PC-3 (cell line): ENCODE results near the gene RAI2. TPM values are rescaled to one million over a fixed set of nuclear protein-coding genes. Genes with fewer than 3 reads are reported as not detected.

ENCODE experiments used
- ATAC-seq: fragments of 200-7000 bp; cut with Tn5 transposase; 2 replicates; pipeline ENCODE4 v1.9.1; 2020; ENCODE audit warnings: mild to moderate bottlenecking, moderate library complexity
- BruUV-seq: library from RNA; stranded (reverse); fragments of 400-500 nt; replicated peaks from 2 replicates; lab custom pipeline; 2021; lab: Mats Ljungman, UMichigan
- CTCF ChIA-PET: fragments of 300-600 bp; sonication (Branson Sonifier 250); formaldehyde crosslinking; loops from one replicate; lab custom pipeline; 2022; ENCODE audit warnings: antibody characterized with exemption; lab: Charles Lee
- POLR2A ChIA-PET: fragments of 300-600 bp; sonication (Branson Sonifier 250); formaldehyde crosslinking; loops from one replicate; lab custom pipeline; 2022; ENCODE audit warnings: antibody characterized with exemption; ENCODE audit not compliant: unreplicated experiment; lab: Charles Lee
- DNase-seq: peaks from one replicate; pipeline ENCODE4 v3.0.0-alpha.2; 2015
- H2AFZ ChIP-seq: fragments of 300-600 bp; sonication (generic); 2 replicates; pipeline ENCODE4 v1.6.0; 2016; ENCODE audit warnings: antibody characterized with exemption, low read length
- H3F3A ChIP-seq: fragments of 300-600 bp; sonication (generic); one replicate; pipeline ENCODE4 v1.6.0; 2017; ENCODE audit warnings: antibody characterized with exemption, low read length, control low read depth, mild to moderate bottlenecking; ENCODE audit not compliant: unreplicated experiment
- H3K27ac ChIP-seq: fragments of 300-600 bp; sonication (generic); 2 replicates; pipeline ENCODE4 v1.5.1; 2016; ENCODE audit warnings: mild to moderate bottlenecking, low read length
- H3K27me3 ChIP-seq: fragments of 300-600 bp; sonication (generic); 2 replicates; pipeline ENCODE4 v1.6.1; 2016; ENCODE audit warnings: low read length, mixed read lengths
- H3K36me3 ChIP-seq: fragments of 300-600 bp; sonication (generic); 2 replicates; pipeline ENCODE4 v1.6.1; 2016; ENCODE audit warnings: low read depth, mixed run types, low read length, mixed read lengths
- H3K4me1 ChIP-seq: fragments of 300-600 bp; sonication (generic); 2 replicates; pipeline ENCODE4 v1.5.1; 2016; ENCODE audit warnings: low read length; ENCODE audit not compliant: insufficient read depth
- H3K4me2 ChIP-seq: fragments of 300-600 bp; sonication (generic); 2 replicates; pipeline ENCODE4 v1.6.0; 2016; ENCODE audit warnings: low read length
- H3K4me3 ChIP-seq: fragments of 300-600 bp; sonication (generic); 2 replicates; pipeline ENCODE4 v1.5.1; 2016; ENCODE audit warnings: mild to moderate bottlenecking, low read length, mixed read lengths
- H3K79me2 ChIP-seq: fragments of 300-600 bp; sonication (generic); 2 replicates; pipeline ENCODE4 v1.6.1; 2017; ENCODE audit warnings: low read length, mixed read lengths
- H3K9ac ChIP-seq: fragments of 300-600 bp; sonication (generic); 2 replicates; pipeline ENCODE4 v1.6.0; 2016; ENCODE audit warnings: mild to moderate bottlenecking, low read length
- H3K9me2 ChIP-seq: fragments of 300-600 bp; sonication (generic); replicated peaks from 2 replicates; pipeline ENCODE4 v1.6.1; 2016; ENCODE audit warnings: mixed run types, low read length, mixed read lengths
- H3K9me3 ChIP-seq: fragments of 300-600 bp; sonication (generic); 2 replicates; pipeline ENCODE4 v1.6.1; 2016; ENCODE audit warnings: low read length, mixed read lengths
- H4K20me1 ChIP-seq: fragments of 300-600 bp; sonication (generic); 2 replicates; pipeline ENCODE4 v1.6.1; 2016; ENCODE audit warnings: low read length, mixed read lengths
- EZH2 ChIP-seq: fragments of 300-600 bp; sonication (generic); IDR thresholded peaks from one replicate; pipeline ENCODE4 v1.6.1; 2017; ENCODE audit warnings: antibody characterized with exemption, mild to moderate bottlenecking, low read length; ENCODE audit not compliant: unreplicated experiment
- EZH2phosphoT487 ChIP-seq: fragments of 300-600 bp; sonication (generic); IDR thresholded peaks from 2 replicates; pipeline ENCODE4 v1.6.1; 2018; ENCODE audit warnings: mild to moderate bottlenecking, antibody characterized with exemption, low read length, borderline replicate concordance
- intact Hi-C: fragments of 100-400 bp; cut with micrococcal nuclease; formaldehyde crosslinking; loops from 2 replicates; pipeline ENCODE4 v1.9.0; 2023
- total RNA-seq: library from RNA; depleted of rRNA; stranded (reverse); fragments of >200 nt; gene quantifications from 2 replicates; pipeline ENCODE4 v1.2.3, GENCODE V29; 2014
- TF ChIP-seq, protein P1 (sequence below): fragments of 300-600 bp; sonication (generic); conservative IDR thresholded peaks from 2 replicates; pipeline ENCODE4 v1.5.1; 2017; ENCODE audit warnings: antibody characterized with exemption, low read depth, mild to moderate bottlenecking, low read length

Gene RAI2
- total RNA-seq, 1 experiment from 2014 or later, result 0.66 TPM

DNA sequence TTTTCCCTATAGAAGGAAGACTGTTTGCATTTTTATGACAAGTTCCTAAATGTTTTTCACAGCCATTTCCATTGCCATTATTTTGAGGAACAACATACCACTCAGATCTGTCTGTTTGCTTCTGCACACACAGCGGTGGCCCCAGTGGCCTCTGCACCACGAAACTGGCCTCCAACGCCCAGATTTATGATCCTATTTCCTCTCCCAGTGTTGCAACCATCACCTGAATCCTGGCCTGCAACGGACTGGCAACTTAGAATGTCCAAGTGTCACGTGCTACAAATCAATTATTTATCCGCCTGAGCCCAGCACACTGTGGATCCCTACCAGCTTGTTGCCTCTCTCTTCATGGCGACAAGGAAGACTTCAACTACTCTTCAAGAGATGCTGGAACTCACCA is 9.2 kb downstream of the RAI2 start:
- no peak overlapping the region for H3K9ac ChIP-seq
- H3K9me2 ChIP-seq, result no peaks in the 10 kb centered on the region
- H3K4me2 ChIP-seq, result no peak overlapping the region
- ChIA-PET POLR2A (no interaction called here), CTCF (no interaction called here)
- H3K27ac ChIP-seq, result no peak overlapping the region
- no peaks in the 10 kb centered on the region for H4K20me1 ChIP-seq
- no peak for ATAC-seq
- H3K9me3 ChIP-seq, result no peaks in the 10 kb centered on the region
- H3K4me3 ChIP-seq, result no peak overlapping the region
- H3K79me2 ChIP-seq, result no peaks in the 10 kb centered on the region
- no peak for DNase-seq
- intact Hi-C loops, result no loop called here
- no peaks in the 10 kb centered on the region for H3K27me3 ChIP-seq
- no peaks in the 10 kb centered on the region for H3K4me1 ChIP-seq
- TF ChIP-seq EZH2, result no peak
- TF ChIP-seq EZH2phosphoT487, result no peak
- H3K36me3 ChIP-seq, result no peaks in the 10 kb centered on the region
- no peaks in the 10 kb centered on the region for H3F3A ChIP-seq
- BruUV-seq, result no TSS peak
- H2AFZ ChIP-seq, result no peak overlapping the region

DNA sequence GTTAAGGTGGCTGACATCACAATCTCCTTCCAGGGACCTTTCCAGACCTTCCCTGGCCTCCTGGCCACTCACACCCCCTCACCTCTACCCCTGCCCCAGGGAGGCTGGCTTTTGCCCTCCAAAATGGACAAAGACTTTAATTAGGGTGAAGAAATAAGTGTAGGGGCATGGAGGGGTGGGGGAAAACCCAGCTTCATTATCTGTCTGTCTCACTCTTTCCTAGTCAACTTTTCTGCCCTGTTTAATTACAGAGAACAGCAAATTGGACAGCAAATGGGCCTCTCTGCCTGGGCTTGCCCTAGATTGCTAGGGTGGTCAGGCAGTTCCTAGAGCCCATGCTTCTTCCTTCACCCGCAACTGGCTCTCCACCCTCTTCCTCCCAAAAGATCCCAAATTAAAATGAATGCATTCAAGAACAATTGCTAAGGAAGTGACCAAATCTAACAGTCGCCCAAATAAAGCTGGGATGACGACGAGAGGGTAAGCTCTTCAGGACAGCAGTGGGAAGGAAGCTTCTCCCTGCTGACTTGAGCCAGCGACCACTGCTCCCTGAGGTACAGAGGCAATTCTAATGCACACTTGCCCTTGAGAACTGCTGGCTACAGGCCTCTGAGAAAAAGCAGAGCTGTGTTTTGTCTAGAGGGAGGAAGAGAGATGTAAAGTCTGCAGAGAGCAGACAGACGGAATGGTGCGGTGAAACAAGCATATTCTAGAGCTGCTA is 12.4 kb downstream of the RAI2 start:
- no peaks in the 10 kb centered on the region for H3K36me3 ChIP-seq
- no peak overlapping the region for H3K4me2 ChIP-seq
- H3K27ac ChIP-seq, result no peak overlapping the region
- ChIA-PET POLR2A (no interaction called here), CTCF (no interaction called here)
- no peaks in the 10 kb centered on the region for H3K27me3 ChIP-seq
- ATAC-seq, result no peak
- H2AFZ ChIP-seq, result no peak overlapping the region
- no peak overlapping the region for H3K9ac ChIP-seq
- no peaks in the 10 kb centered on the region for H3K9me3 ChIP-seq
- no peaks in the 10 kb centered on the region for H3K79me2 ChIP-seq
- TF ChIP-seq, protein P1, sequence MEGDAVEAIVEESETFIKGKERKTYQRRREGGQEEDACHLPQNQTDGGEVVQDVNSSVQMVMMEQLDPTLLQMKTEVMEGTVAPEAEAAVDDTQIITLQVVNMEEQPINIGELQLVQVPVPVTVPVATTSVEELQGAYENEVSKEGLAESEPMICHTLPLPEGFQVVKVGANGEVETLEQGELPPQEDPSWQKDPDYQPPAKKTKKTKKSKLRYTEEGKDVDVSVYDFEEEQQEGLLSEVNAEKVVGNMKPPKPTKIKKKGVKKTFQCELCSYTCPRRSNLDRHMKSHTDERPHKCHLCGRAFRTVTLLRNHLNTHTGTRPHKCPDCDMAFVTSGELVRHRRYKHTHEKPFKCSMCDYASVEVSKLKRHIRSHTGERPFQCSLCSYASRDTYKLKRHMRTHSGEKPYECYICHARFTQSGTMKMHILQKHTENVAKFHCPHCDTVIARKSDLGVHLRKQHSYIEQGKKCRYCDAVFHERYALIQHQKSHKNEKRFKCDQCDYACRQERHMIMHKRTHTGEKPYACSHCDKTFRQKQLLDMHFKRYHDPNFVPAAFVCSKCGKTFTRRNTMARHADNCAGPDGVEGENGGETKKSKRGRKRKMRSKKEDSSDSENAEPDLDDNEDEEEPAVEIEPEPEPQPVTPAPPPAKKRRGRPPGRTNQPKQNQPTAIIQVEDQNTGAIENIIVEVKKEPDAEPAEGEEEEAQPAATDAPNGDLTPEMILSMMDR, result no peak
- TF ChIP-seq EZH2 (no peak), EZH2phosphoT487 (no peak)
- intact Hi-C loops, result no loop called here
- BruUV-seq, result no TSS peak
- H3K4me3 ChIP-seq, result no peak overlapping the region
- H3K9me2 ChIP-seq, result no peaks in the 10 kb centered on the region
- DNase-seq, result no peak
- H3K4me1 ChIP-seq, result peaks cover 5% of the 10 kb centered on the region; the same call in 1 of the 2 replicates
- no peaks in the 10 kb centered on the region for H4K20me1 ChIP-seq
- H3F3A ChIP-seq, result no peaks in the 10 kb centered on the region

DNA sequence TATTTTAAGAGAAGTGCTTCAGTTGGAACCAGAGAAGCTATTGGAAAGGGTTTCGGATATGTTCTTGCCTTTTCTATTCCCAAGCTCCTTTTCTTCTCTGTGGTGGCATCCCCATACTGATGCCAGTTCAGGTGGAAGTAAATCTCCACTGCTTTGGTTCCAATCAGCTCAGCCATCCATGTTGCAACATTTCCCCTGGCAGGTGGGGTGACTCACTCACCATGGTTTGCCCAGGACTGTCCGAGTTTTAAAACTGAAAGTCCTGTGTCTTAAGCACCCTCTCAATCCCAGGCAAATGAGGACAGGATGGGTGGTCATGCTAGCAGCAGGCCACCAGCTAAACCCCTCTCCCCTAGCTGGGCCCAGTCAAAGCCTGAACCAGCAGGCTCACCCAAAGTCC is 15.1 kb downstream of the RAI2 start:
- no peak for ATAC-seq
- TF ChIP-seq, protein P1, result no peak
- TF ChIP-seq EZH2 (no peak), EZH2phosphoT487 (no peak)
- Histone ChIP-seq H3K9me3 (no peaks in the 10 kb centered on the region), H3K27me3 (no peaks in the 10 kb centered on the region), H3K4me3 (peak overlapping the region; percentile 48; the same call in 1 of the 2 replicates), H2AFZ (peak overlapping the region; percentile 63; the same call in 1 of the 2 replicates), H3K4me2 (peak overlapping the region; percentile 80), H3K9ac (no peak overlapping the region), H3F3A (no peaks in the 10 kb centered on the region), H3K9me2 (no peaks in the 10 kb centered on the region), H3K27ac (no peak overlapping the region), H3K4me1 (peaks cover 5% of the 10 kb centered on the region; the same call in 1 of the 2 replicates), H3K79me2 (no peaks in the 10 kb centered on the region), H4K20me1 (no peaks in the 10 kb centered on the region), H3K36me3 (no peaks in the 10 kb centered on the region)
- DNase-seq, result peak; percentile 57
- ChIA-PET POLR2A (no interaction called here), CTCF (no interaction called here)
- intact Hi-C loops, result no loop called here
- BruUV-seq, result no TSS peak
